ENCODE data around the gene YAF2.

Gene YAF2

GRCh38 chr12:42173961-42174521 is 64.0 kb downstream of the YAF2 start:
- H3K4me3 ChIP-seq (replicated peaks; ENCODE audit: insufficient read depth, low read length), result no peak overlapping the region
- no peaks in the 10 kb centered on the region for H3K27me3 ChIP-seq (ENCODE audit: insufficient read depth, poor library complexity, severe bottlenecking)
- no peak overlapping the region for H3K27ac ChIP-seq (replicated peaks)
- DNase-seq (ENCODE audit: low read depth in 1 of 2, low spot score in 1 of 2), result no peak
- TF ChIP-seq GABPA (IDR thresholded peaks at IDR 0.05; ENCODE audit: low read depth), result no peak
- no peak for TF ChIP-seq REST (IDR thresholded peaks at IDR 0.05; ENCODE audit: insufficient replicate concordance, low read depth)
- no peak for TF ChIP-seq CTCF (IDR thresholded peaks at IDR 0.05; ENCODE audit: insufficient read depth, low read length)
- TF ChIP-seq POLR2AphosphoS5 (IDR thresholded peaks at IDR 0.05; ENCODE audit: low read depth), result no peak
- TF ChIP-seq SPI1 (IDR thresholded peaks at IDR 0.05; ENCODE audit: borderline replicate concordance, low read depth), result no peak

- H3K27me3 ChIP-seq (ENCODE audit: insufficient read depth, poor library complexity, severe bottlenecking), result no peaks in the 10 kb centered on the region
- TF ChIP-seq REST (IDR thresholded peaks at IDR 0.05; ENCODE audit: insufficient replicate concordance, low read depth) (no peak), SPI1 (IDR thresholded peaks at IDR 0.05; ENCODE audit: borderline replicate concordance, low read depth) (peak; percentile 5; the same call in 1 of the 2 replicates)
- no peak overlapping the region for H3K4me3 ChIP-seq (replicated peaks; ENCODE audit: insufficient read depth, low read length)
- peak in 1 of 2 experiments; percentile 25 for DNase-seq (ENCODE audit: low read depth in 1 of 2, low spot score in 1 of 2)
- peak overlapping the region; percentile 35 for H3K27ac ChIP-seq (replicated peaks)
Observed at GRCh38 chr12:42172441-42173210, 65.4 kb downstream of the YAF2 start.

- no peak for DNase-seq (ENCODE audit: low read depth in 1 of 2, low spot score in 1 of 2)
- Histone ChIP-seq H3K27ac (replicated peaks) (no peak overlapping the region), H3K27me3 (ENCODE audit: insufficient read depth, poor library complexity, severe bottlenecking) (no peaks in the 10 kb centered on the region), H3K4me3 (replicated peaks; ENCODE audit: insufficient read depth, low read length) (no peak overlapping the region)
- TF ChIP-seq REST (IDR thresholded peaks at IDR 0.05; ENCODE audit: insufficient replicate concordance, low read depth) (no peak), CTCF (IDR thresholded peaks at IDR 0.05; ENCODE audit: insufficient read depth, low read length) (no peak)
Observed at GRCh38 chr12:42167711-42168110, 70.3 kb downstream of the YAF2 start.

Measured in HL-60 (cell line).